Uterus (tissue), 4 donors: ENCODE results near the gene ID1. TPM values are rescaled to one million over a fixed set of nuclear protein-coding genes. Genes with fewer than 3 reads are reported as not detected.

ENCODE experiments used
- DNase-seq, 2 donors: peaks; one replicate each; pipeline ENCODE4 v3.0.0-alpha.2; 2019 to 2020
- H3K27ac ChIP-seq, 2 donors: fragments of 200-600 bp; sonication (generic); 1 replicate in 1 of 2; 2 replicates in 1 of 2; pipeline ENCODE4 v1.5.1; 2016 to 2018
- H3K27me3 ChIP-seq, 2 donors: fragments of 200-600 bp; sonication (generic); one replicate each; pipeline ENCODE4 v1.5.1; 2018 to 2019; ENCODE audit warnings: control low read depth in 1 of 2
- H3K36me3 ChIP-seq, 2 donors: fragments of 200-600 bp; sonication (generic); one replicate each; pipeline ENCODE4 v1.5.1; 2019; ENCODE audit warnings: control low read depth in 1 of 2
- H3K4me1 ChIP-seq, 2 donors: fragments of 200-600 bp; sonication (generic); one replicate each; pipeline ENCODE4 v1.5.1; 2018 to 2019; ENCODE audit warnings: control low read depth in 1 of 2
- H3K4me3 ChIP-seq, 2 donors: fragments of 200-600 bp; sonication (generic); 1 replicate in 1 of 2; 2 replicates in 1 of 2; pipeline ENCODE4 v1.5.1; 2018 to 2019; ENCODE audit warnings: mild to moderate bottlenecking in 1 of 2
- H3K9me3 ChIP-seq, 2 donors: fragments of 200-600 bp; sonication (generic); one replicate each; pipeline ENCODE4 v1.5.1; 2019; ENCODE audit warnings: control low read depth in 1 of 2
- CTCF ChIP-seq, 4 experiments: fragments of 200-600 bp in 2 of 4; fragments of 450-650 bp in 2 of 4; sonication (generic) in 2 of 4; IDR thresholded peaks; one replicate each; pipeline ENCODE4 v1.5.1; 2016 to 2019; ENCODE audit warnings: antibody characterized with exemption in 4 of 4, mild to moderate bottlenecking in 2 of 4, moderate library complexity in 1 of 4
- POLR2A ChIP-seq, 2 donors: fragments of 450-650 bp; IDR thresholded peaks; one replicate each; pipeline ENCODE4 v1.6.1; 2016; ENCODE audit warnings: antibody characterized with exemption in 2 of 2, mild to moderate bottlenecking in 1 of 2, moderate library complexity in 1 of 2
- intact Hi-C: fragments of 100-400 bp; cut with DNase I; formaldehyde crosslinking; loops from one replicate; pipeline ENCODE4 v1.15.1; 2023; ENCODE audit warnings: low total_unique reads
- total RNA-seq, 4 donors: library from RNA; depleted of rRNA in 3 of 4; stranded (reverse); fragments of >200 nt in 3 of 4; gene quantifications; one replicate each; pipeline versions ENCODE4 v1.1.0 to v1.2.4, GENCODE V29; 2014 to 2023
- donor health status: DM: yes; HTN: yes; CAD: no.

ID1 gene
- total RNA-seq, 4 donors from 2014 or later, result 364 to 646 (median 505) TPM

DNA sequence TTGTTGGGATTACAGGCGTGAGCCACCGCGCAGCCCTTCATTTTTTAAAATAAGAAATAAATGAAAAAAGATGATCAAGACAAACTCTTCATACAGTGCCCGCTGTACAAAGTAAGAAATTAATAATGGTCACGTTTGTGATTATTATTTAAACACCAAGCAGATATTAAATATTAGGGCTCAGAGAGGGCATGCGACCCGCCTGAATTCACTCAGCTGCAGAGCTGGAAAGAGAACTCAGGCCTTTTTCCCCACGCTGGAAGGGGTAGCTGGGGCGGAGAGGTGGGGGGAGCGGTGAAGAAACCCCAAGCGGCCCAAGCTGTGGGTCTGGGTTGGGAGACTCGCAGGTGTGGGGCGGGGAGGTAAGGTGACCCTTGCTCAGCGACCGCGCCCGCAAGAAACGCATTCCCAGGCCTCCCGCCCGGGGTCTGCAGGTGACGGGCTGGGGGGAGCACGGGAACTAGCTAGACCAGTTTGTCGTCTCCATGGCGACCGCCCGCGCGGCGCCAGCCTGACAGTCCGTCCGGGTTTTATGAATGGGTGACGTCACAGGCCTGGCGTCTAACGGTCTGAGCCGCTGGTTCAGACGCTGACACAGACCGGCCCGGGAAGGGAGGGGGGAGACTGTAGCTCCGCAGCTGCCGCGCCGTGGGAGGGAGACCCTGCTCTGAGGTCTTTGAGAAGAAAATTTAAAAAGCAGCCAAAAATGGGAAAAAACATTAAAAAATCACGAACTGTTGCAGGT, 1.1 kb upstream of the ID1 start:
- peaks cover 0 to 5% of the 10 kb centered on the region in 2 donors for H3K4me1 ChIP-seq

DNA sequence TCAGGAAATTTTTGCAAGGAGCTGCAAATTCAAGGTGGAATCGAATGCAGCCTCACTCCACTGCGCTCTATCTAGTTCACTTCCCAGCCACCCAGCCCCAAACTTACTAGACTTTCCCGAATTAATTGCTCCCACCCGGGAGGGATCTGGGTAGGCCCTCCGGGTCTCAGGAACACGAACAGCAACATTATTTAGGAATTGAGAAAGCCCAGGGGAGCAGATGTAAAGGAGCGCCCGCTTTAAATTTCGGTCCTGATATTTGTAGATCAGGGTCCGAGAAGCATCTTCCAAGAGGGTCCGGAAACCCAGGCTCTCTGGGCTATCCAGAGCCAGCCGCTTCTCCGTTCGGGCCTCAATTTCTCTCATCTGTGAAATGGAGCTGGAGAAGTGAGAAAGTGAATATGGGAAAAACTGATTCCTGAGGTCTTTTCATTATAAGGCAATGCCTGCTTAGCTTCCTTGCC, 490 bp upstream of the ID1 start:
- intact Hi-C loops, result no loop called here
- DNase-seq, result no peak
- peaks cover 0 to 5% of the 10 kb centered on the region in 2 donors for H3K27me3 ChIP-seq
- H3K4me1 ChIP-seq, result peaks cover 0 to 5% of the 10 kb centered on the region in 2 donors
- H3K9me3 ChIP-seq, result no peaks in the 10 kb centered on the region
- H3K36me3 ChIP-seq, result no peaks in the 10 kb centered on the region
- TF ChIP-seq POLR2A (IDR thresholded peaks at IDR 0.05) (no peak), CTCF (IDR thresholded peaks at IDR 0.05) (no peak)
- peak overlapping the region; percentile 47 to 63 for H3K4me3 ChIP-seq
- H3K27ac ChIP-seq, result peak overlapping the region; percentile 60 to 80

More for the DNA sequence above, 1.1 kb upstream of the ID1 start:
- TF ChIP-seq POLR2A (IDR thresholded peaks at IDR 0.05) (peak; percentile 65 to 75), CTCF (IDR thresholded peaks at IDR 0.05) (no peak)
- DNase-seq, result peak; percentile 89 to 92
- no peaks in the 10 kb centered on the region for H3K9me3 ChIP-seq
- intact Hi-C loops, result no loop called here
- peak overlapping the region; percentile 47 to 63 for H3K4me3 ChIP-seq
- H3K36me3 ChIP-seq, result no peaks in the 10 kb centered on the region
- peak overlapping the region; percentile 60 to 80 for H3K27ac ChIP-seq
- H3K27me3 ChIP-seq, result peaks cover 0 to 5% of the 10 kb centered on the region in 2 donors

GRCh38 chr20:31605902-31606803, 1.1 kb downstream of the ID1 start:
- peak in 1 of 2 donors; percentile 34 for DNase-seq

GRCh38 chr20:31606804-31607639, 1.9 kb downstream of the ID1 start:
- Histone ChIP-seq H3K4me3 (peak overlapping the region; percentile 47 to 63), H3K4me1 (peaks cover 0 to 5% of the 10 kb centered on the region in 2 donors), H3K27ac (peak overlapping the region; percentile 68 to 80), H3K36me3 (no peaks in the 10 kb centered on the region), H3K9me3 (no peaks in the 10 kb centered on the region), H3K27me3 (peaks cover 0 to 2% of the 10 kb centered on the region in 2 donors)
- no peak for DNase-seq
- no peak for TF ChIP-seq POLR2A (IDR thresholded peaks at IDR 0.05)
- intact Hi-C loops, result no loop called here

More at GRCh38 chr20:31605902-31606803, 1.1 kb downstream of the ID1 start:
- H3K4me1 ChIP-seq, result peaks cover 0 to 5% of the 10 kb centered on the region in 2 donors
- H3K9me3 ChIP-seq, result no peaks in the 10 kb centered on the region
- H3K4me3 ChIP-seq, result peak overlapping the region; percentile 47 to 63
- H3K27ac ChIP-seq, result peak overlapping the region; percentile 68 to 80
- H3K27me3 ChIP-seq, result peaks cover 0 to 5% of the 10 kb centered on the region in 2 donors
- H3K36me3 ChIP-seq, result no peaks in the 10 kb centered on the region
- TF ChIP-seq POLR2A (IDR thresholded peaks at IDR 0.05), result no peak
- TF ChIP-seq CTCF (IDR thresholded peaks at IDR 0.05), result no peak
- intact Hi-C loops, result no loop called here
